Uterus (tissue), 2 donors: Measurements from ENCODE around the gene PCDHGA7.

Experiments
- POLR2A ChIP-seq, 2 donors: fragments of 450-650 bp; IDR thresholded peaks; one replicate each; pipeline ENCODE4 v1.6.1; 2016; ENCODE audit warnings: antibody characterized with exemption in 2 of 2, mild to moderate bottlenecking in 1 of 2, moderate library complexity in 1 of 2
- TF ChIP-seq, protein P1 (sequence below), 4 experiments: fragments of 200-600 bp in 2 of 4; fragments of 450-650 bp in 2 of 4; sonication (generic) in 2 of 4; IDR thresholded peaks; one replicate each; pipeline ENCODE4 v1.5.1; 2016 to 2019; ENCODE audit warnings: antibody characterized with exemption in 4 of 4, mild to moderate bottlenecking in 2 of 4, moderate library complexity in 1 of 4

DNA sequence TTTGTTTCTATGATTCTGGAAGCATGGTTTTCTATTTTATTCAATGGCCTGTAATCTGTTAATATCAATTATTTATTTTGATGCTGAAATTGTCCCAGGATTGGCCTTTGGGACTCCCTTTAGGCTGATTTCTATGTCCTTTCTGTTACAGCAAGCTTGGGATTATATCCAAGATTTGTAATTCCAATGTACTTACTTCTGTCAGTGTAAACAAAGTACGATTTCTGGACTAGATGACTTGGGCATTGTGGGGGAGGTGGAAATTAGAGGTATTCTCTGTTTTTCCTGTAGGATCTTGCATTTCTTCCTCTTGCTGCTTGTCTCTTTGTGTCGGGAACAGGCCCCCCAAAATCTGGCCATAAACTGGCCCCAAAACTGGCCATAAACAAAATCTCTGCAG is 51.5 kb downstream of the PCDHGA7 start:
- TF ChIP-seq, protein P1, sequence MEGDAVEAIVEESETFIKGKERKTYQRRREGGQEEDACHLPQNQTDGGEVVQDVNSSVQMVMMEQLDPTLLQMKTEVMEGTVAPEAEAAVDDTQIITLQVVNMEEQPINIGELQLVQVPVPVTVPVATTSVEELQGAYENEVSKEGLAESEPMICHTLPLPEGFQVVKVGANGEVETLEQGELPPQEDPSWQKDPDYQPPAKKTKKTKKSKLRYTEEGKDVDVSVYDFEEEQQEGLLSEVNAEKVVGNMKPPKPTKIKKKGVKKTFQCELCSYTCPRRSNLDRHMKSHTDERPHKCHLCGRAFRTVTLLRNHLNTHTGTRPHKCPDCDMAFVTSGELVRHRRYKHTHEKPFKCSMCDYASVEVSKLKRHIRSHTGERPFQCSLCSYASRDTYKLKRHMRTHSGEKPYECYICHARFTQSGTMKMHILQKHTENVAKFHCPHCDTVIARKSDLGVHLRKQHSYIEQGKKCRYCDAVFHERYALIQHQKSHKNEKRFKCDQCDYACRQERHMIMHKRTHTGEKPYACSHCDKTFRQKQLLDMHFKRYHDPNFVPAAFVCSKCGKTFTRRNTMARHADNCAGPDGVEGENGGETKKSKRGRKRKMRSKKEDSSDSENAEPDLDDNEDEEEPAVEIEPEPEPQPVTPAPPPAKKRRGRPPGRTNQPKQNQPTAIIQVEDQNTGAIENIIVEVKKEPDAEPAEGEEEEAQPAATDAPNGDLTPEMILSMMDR (IDR thresholded peaks at IDR 0.05): no peak
- TF ChIP-seq POLR2A (IDR thresholded peaks at IDR 0.05): no peak
